NCI-H2171 treated with DMSO at 0.1 percent for 48 hours (cell line): ENCODE data around the gene ABCB9.
"Not testable (repeated sequence)": the region's sequence is repeated elsewhere in the genome, so short reads cannot be mapped to it uniquely, and the experiment has no call there.

Experiments used
- DNase-seq: peaks from one replicate; lab custom pipeline; 2025; lab: John Stamatoyannopoulos, UW

ABCB9 gene

GRCh38 chr12:122963941-122964265 is 2.4 kb downstream of the ABCB9 start:
- DNase-seq = peak; percentile 73

GRCh38 chr12:122961531-122962329 is 4.5 kb downstream of the ABCB9 start:
- peak; percentile 55 for DNase-seq

GRCh38 chr12:122960193-122960569 is 6.1 kb downstream of the ABCB9 start:
- DNase-seq = no peak

GRCh38 chr12:122959566-122960192 is 6.6 kb downstream of the ABCB9 start:
- no peak for DNase-seq

GRCh38 chr12:122958198-122958888 is 7.9 kb downstream of the ABCB9 start:
- DNase-seq = no peak

- DNase-seq = no peak
These were observed 10.2 kb downstream of the ABCB9 start for GRCh38 chr12:122956035-122956434.

GRCh38 chr12:122955156-122955555 is 11.1 kb downstream of the ABCB9 start:
- DNase-seq = peak; percentile 54

- DNase-seq = peak; percentile 55
These were observed 14.0 kb downstream of the ABCB9 start for GRCh38 chr12:122951979-122952892.

- no peak for DNase-seq
These were observed 14.9 kb downstream of the ABCB9 start for GRCh38 chr12:122951406-122951805.

- DNase-seq = no peak
These were observed 16.2 kb downstream of the ABCB9 start for GRCh38 chr12:122949816-122950675.

- no peak for DNase-seq
These were observed 16.9 kb downstream of the ABCB9 start for GRCh38 chr12:122949405-122949804.

- no peak for DNase-seq
These were observed 17.7 kb downstream of the ABCB9 start for GRCh38 chr12:122948605-122949004.

GRCh38 chr12:122947352-122947792 is 18.9 kb downstream of the ABCB9 start:
- DNase-seq = no peak

GRCh38 chr12:122946690-122947341 is 19.4 kb downstream of the ABCB9 start:
- no peak for DNase-seq

- no peak for DNase-seq
These were observed 21.4 kb downstream of the ABCB9 start for GRCh38 chr12:122944605-122945592.

GRCh38 chr12:122943196-122943595 is 23.1 kb downstream of the ABCB9 start:
- DNase-seq = no peak

- no peak for DNase-seq
These were observed 23.6 kb downstream of the ABCB9 start for GRCh38 chr12:122942637-122943036.

GRCh38 chr12:122941351-122941750 is 24.9 kb downstream of the ABCB9 start:
- DNase-seq = not testable (repeated sequence)

GRCh38 chr12:122939125-122939524 is 27.1 kb downstream of the ABCB9 start:
- no peak for DNase-seq
